ELF-1 (cell line): ENCODE measurements around the gene C9orf72.

Source experiments
- DNase-seq: peaks from one replicate; pipeline ENCODE4 v3.0.0-alpha.2; 2016; ENCODE audit warnings: low read depth, low spot score

Gene C9orf72

GRCh38 chr9:27581826-27582225 is 8.5 kb upstream of the C9orf72 start:
- no peak for DNase-seq

- DNase-seq, result peak; percentile 99
These were observed 631 bp upstream of the C9orf72 start for GRCh38 chr9:27573634-27574590.

- DNase-seq, result peak; percentile 70
These were observed 739 bp downstream of the C9orf72 start for GRCh38 chr9:27572566-27572917.

- no peak for DNase-seq
These were observed 1.2 kb downstream of the C9orf72 start for GRCh38 chr9:27572061-27572460.

- no peak for DNase-seq
These were observed 2.3 kb downstream of the C9orf72 start for GRCh38 chr9:27571011-27571410.

GRCh38 chr9:27569406-27569805 is 3.9 kb downstream of the C9orf72 start:
- DNase-seq, result no peak

- no peak for DNase-seq
These were observed 7.2 kb downstream of the C9orf72 start for GRCh38 chr9:27566118-27566517.

- no peak for DNase-seq
These were observed 7.6 kb downstream of the C9orf72 start for GRCh38 chr9:27565696-27566095.

GRCh38 chr9:27564670-27565069 is 8.6 kb downstream of the C9orf72 start:
- DNase-seq, result no peak

- no peak for DNase-seq
These were observed 9.4 kb downstream of the C9orf72 start for GRCh38 chr9:27563738-27564430.

GRCh38 chr9:27561685-27562084 is 11.6 kb downstream of the C9orf72 start:
- no peak for DNase-seq

GRCh38 chr9:27560457-27560856 is 12.8 kb downstream of the C9orf72 start:
- no peak for DNase-seq

GRCh38 chr9:27558307-27558706 is 15.0 kb downstream of the C9orf72 start:
- DNase-seq, result no peak

- DNase-seq, result no peak
These were observed 16.8 kb downstream of the C9orf72 start for GRCh38 chr9:27556470-27556869.

- no peak for DNase-seq
These were observed 18.6 kb downstream of the C9orf72 start for GRCh38 chr9:27554712-27555111.

- no peak for DNase-seq
These were observed 24.0 kb downstream of the C9orf72 start for GRCh38 chr9:27549196-27549755.

- no peak for DNase-seq
These were observed 25.1 kb downstream of the C9orf72 start for GRCh38 chr9:27548055-27548741.

GRCh38 chr9:27545471-27545870 is 27.8 kb downstream of the C9orf72 start:
- no peak for DNase-seq

GRCh38 chr9:27542508-27542907 is 30.8 kb downstream of the C9orf72 start:
- DNase-seq, result no peak

GRCh38 chr9:27541740-27542139 is 31.5 kb downstream of the C9orf72 start:
- DNase-seq, result no peak

GRCh38 chr9:27540502-27540901 is 32.8 kb downstream of the C9orf72 start:
- no peak for DNase-seq
